Measurements from ENCODE around the gene SLX4IP.

DNA sequence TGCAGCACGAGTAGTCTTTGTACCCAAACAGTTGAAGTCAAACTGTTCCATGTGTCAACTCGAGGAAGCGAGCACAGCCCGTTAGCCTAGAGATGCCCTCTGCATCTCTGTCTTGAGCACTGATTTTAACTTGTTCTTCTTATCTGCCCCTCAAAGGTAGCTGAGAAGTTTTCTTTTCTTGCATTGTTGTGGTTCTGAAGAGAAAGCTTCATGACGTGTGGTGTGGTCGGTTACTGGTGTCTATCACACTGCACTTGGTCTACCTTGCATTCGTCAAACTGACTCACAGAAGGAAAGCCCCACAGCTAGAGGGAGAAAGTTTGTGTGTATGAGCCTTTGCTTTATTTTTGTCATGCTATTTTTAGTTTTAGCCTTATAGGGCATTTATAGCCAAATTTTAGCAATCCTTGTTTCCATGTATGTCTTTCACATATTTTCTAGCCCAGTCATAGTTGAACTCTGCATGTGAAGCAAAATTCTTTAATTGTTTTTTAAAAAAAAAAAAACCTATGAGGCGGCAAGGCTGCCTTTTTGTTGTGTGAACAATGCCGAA, 123.6 kb downstream of the SLX4IP start:
- TF ChIP-seq ZFX (IDR thresholded peaks at IDR 0.05) (no peak), TCF7L2 (IDR thresholded peaks at IDR 0.05; ENCODE audit: borderline replicate concordance, extremely low read depth, insufficient read depth, insufficient read length) (no peak), POLR2A (IDR thresholded peaks at IDR 0.05; ENCODE audit: borderline replicate concordance, extremely low read depth, insufficient read depth, insufficient read length) (no peak)
- TF ChIP-seq, protein P1, sequence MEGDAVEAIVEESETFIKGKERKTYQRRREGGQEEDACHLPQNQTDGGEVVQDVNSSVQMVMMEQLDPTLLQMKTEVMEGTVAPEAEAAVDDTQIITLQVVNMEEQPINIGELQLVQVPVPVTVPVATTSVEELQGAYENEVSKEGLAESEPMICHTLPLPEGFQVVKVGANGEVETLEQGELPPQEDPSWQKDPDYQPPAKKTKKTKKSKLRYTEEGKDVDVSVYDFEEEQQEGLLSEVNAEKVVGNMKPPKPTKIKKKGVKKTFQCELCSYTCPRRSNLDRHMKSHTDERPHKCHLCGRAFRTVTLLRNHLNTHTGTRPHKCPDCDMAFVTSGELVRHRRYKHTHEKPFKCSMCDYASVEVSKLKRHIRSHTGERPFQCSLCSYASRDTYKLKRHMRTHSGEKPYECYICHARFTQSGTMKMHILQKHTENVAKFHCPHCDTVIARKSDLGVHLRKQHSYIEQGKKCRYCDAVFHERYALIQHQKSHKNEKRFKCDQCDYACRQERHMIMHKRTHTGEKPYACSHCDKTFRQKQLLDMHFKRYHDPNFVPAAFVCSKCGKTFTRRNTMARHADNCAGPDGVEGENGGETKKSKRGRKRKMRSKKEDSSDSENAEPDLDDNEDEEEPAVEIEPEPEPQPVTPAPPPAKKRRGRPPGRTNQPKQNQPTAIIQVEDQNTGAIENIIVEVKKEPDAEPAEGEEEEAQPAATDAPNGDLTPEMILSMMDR (IDR thresholded peaks at IDR 0.05 in 2 of 3, conservative IDR thresholded peaks at IDR 0.05 in 1 of 3; ENCODE audit: borderline replicate concordance in 1 of 3, insufficient read depth in 1 of 3, low read depth in 2 of 3, low read length in 2 of 3) = no peak
- TF ChIP-seq, protein P2, sequence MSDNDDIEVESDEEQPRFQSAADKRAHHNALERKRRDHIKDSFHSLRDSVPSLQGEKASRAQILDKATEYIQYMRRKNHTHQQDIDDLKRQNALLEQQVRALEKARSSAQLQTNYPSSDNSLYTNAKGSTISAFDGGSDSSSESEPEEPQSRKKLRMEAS (IDR thresholded peaks at IDR 0.05) = no peak
- TF ChIP-seq, protein P3, sequence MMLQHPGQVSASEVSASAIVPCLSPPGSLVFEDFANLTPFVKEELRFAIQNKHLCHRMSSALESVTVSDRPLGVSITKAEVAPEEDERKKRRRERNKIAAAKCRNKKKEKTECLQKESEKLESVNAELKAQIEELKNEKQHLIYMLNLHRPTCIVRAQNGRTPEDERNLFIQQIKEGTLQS (IDR thresholded peaks at IDR 0.05) = no peak

Measured in HCT116 (cell line).